ENCODE measurements around the gene MSGN1. TPM values are rescaled to one million over a fixed set of nuclear protein-coding genes. Genes with fewer than 3 reads are reported as not detected.

MSGN1 gene
- total and polyA plus RNA-seq, 2 of the 4 experiments (the other 2 are of a cell fraction): not detected

DNA sequence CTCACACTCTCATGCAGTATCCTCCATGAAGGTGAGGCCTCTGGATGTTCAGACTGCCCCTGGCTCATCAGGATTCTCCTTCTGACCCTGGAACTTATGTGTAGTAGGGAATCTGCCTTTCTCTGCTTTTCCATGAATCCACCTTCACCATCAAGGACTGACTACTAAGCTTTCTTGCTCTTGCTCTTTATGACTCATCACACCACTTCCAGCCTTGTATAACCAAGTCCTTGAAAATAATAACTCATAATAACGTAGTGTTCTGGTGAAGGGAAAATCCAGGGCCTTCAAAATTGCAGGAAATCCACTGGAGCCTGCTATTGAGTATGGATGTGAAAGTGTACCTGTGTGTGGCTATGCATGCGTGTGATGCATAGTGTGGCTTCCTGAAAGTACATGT is 50.9 kb downstream of the MSGN1 start:
- H4K20me1 ChIP-seq (ENCODE audit: insufficient read depth, low read length): no peaks in the 10 kb centered on the region
- H2BK5ac ChIP-seq (ENCODE audit: low read depth, low read length, poor library complexity, severe bottlenecking): no peak overlapping the region
- CTCF ChIA-PET: interaction anchor here (0.6 to 0.9 kb wide), 2 partner anchors 183 to 700 kb away, joined by 3 read pairs; no protein-coding TSS in a partner anchor
- intact Hi-C loops (cut with micrococcal nuclease) (no loop called here), dilution Hi-C loops (cut with HindIII; ENCODE audit: low sequenced_read_pairs, unreplicated experiment) (no loop called here), in situ Hi-C loops (cut with MboI; ENCODE audit: low sequenced_read_pairs) (loop anchor here (25.0 kb wide), 1 partner anchor 295 kb away; no protein-coding TSS in a partner anchor)
- no peak overlapping the region for H3K23ac ChIP-seq (ENCODE audit: low read depth, low read length)
- H4K8ac ChIP-seq (ENCODE audit: low read depth in 2 of 2, low read length in 2 of 2): no peak overlapping the region
- H3K18ac ChIP-seq (ENCODE audit: low read depth, low read length): no peak overlapping the region
- no peaks in the 10 kb centered on the region for H3K9me1 ChIP-seq (ENCODE audit: insufficient read depth, low read length)
- H2BK15ac ChIP-seq (ENCODE audit: low read depth, low read length): no peak overlapping the region
- no TSS peak for BruUV-seq (replicated peaks)
- POLR2A ChIA-PET (ENCODE audit: unreplicated experiment): no interaction called here
- H3K9ac ChIP-seq (ENCODE audit: low read depth, low read length): no peak overlapping the region
- H3K4ac ChIP-seq (ENCODE audit: low read depth, low read length): no peak overlapping the region
- H2AK5ac ChIP-seq (ENCODE audit: low read depth, low read length): no peak overlapping the region
- peaks cover 3% of the 10 kb centered on the region for H3K27me3 ChIP-seq (ENCODE audit: control insufficient read depth, insufficient read depth, low read length)
- H3K27ac ChIP-seq (ENCODE audit: insufficient read depth, low read length): no peak overlapping the region
- H4K5ac ChIP-seq (ENCODE audit: low read depth, low read length): no peak overlapping the region
- ATAC-seq (ENCODE audit: low read depth) (no peak), DNase-seq (no peak)
- no peak overlapping the region for H2AFZ ChIP-seq (replicated peaks; ENCODE audit: low read length, poor library complexity)
- no peaks in the 10 kb centered on the region for H3K9me3 ChIP-seq (ENCODE audit: control insufficient read depth, insufficient read depth, low read length)
- WGBS, 2 experiments (ENCODE audit: extremely low coverage in 2 of 2, insufficient read length in 1 of 2): 86% methylated on average over 1 of the region's 2 CpGs; no CpG with 5 or more reads in 1 of the 2 experiments
- H3K4me1 ChIP-seq (ENCODE audit: control insufficient read depth, insufficient read depth, low read length): no peaks in the 10 kb centered on the region
- no peak overlapping the region for H4K91ac ChIP-seq (ENCODE audit: insufficient read depth, low read depth, low read length)
- H3K4me3 ChIP-seq (ENCODE audit: insufficient read depth, low read depth, low read length): no peak overlapping the region
- H2BK120ac ChIP-seq (ENCODE audit: low read depth, low read length): no peak overlapping the region
- TF ChIP-seq CEBPB (IDR thresholded peaks at IDR 0.05; ENCODE audit: low read depth, low read length): no peak
- no peak for TF ChIP-seq SMC3 (IDR thresholded peaks at IDR 0.05; ENCODE audit: low read depth, low read length)
- TF ChIP-seq FOS (IDR thresholded peaks at IDR 0.05; ENCODE audit: low read depth, low read length): 0 out of 2 replicates have a peak, but pooled peaks have one; percentile 22
- no peak overlapping the region for H2BK20ac ChIP-seq (ENCODE audit: low read depth, low read length)
- H3K56ac ChIP-seq (ENCODE audit: extremely low read depth, insufficient read depth, low read length): no peak overlapping the region
- no peaks in the 10 kb centered on the region for H3K36me3 ChIP-seq (ENCODE audit: control insufficient read depth, insufficient read depth, low read length)
- H3K14ac ChIP-seq (replicated peaks; ENCODE audit: low read depth, low read length): no peak overlapping the region
- no peak overlapping the region for H2AK9ac ChIP-seq (replicated peaks; ENCODE audit: low read depth, low read length, poor library complexity)
- H3K79me1 ChIP-seq (ENCODE audit: low read depth in 1 of 2, low read length in 2 of 2): no peaks in the 10 kb centered on the region
- H3K4me2 ChIP-seq (ENCODE audit: low read depth, low read length): no peak overlapping the region

Other genes with a start within 250 kb of the MSGN1 start
- gene SMC6, start 62.6 kb upstream of the MSGN1 start, total RNA-seq (2012; rRNA removed): 10.4 and 18.3 TPM in 2 replicates
- 5.2 and 6.5 TPM in 2 replicates for gene SMC6, start 62.6 kb upstream of the MSGN1 start, polyA plus RNA-seq (2012; rRNA removed)
- gene GEN1, start 62.3 kb upstream of the MSGN1 start, total RNA-seq (2012; rRNA removed): 7.9 and 18.1 TPM in 2 replicates
- 4.4 and 8.3 TPM in 2 replicates for gene GEN1, start 62.3 kb upstream of the MSGN1 start, polyA plus RNA-seq (2012; rRNA removed)
- gene KCNS3, start 62.2 kb downstream of the MSGN1 start, total RNA-seq (2012; rRNA removed): 4.3 and 5.3 TPM in 2 replicates
- 2.0 and 2.9 TPM in 2 replicates for gene KCNS3, start 62.2 kb downstream of the MSGN1 start, polyA plus RNA-seq (2012; rRNA removed)